Spleen (tissue), 11 donors: Measurements from ENCODE around the gene ATP6V1B1. TPM values are rescaled to one million over a fixed set of nuclear protein-coding genes. Genes with fewer than 3 reads are reported as not detected.

Source experiments
- DNase-seq: peaks from one replicate; pipeline ENCODE4 v3.0.0-alpha.2; 2020
- H3K27ac ChIP-seq, 8 donors: fragments of 200-600 bp; sonication (generic) in 7 of 8; 1 replicate in 4 of 8; 2 replicates in 4 of 8; pipeline versions ENCODE4 v1.5.0 to v1.8.0; 2016 to 2021; ENCODE audit warnings: inconsistent platforms in 4 of 8, mild to moderate bottlenecking in 4 of 8, moderate library complexity in 1 of 8
- H3K27me3 ChIP-seq, 7 donors: fragments of 200-600 bp; sonication (generic) in 6 of 7; replicated peaks in 1 of 7; 1 replicate in 4 of 7; 2 replicates in 3 of 7; pipeline versions ENCODE4 v1.5.0 to v1.8.0; 2016 to 2021; ENCODE audit warnings: inconsistent platforms in 3 of 7, mild to moderate bottlenecking in 1 of 7
- H3K36me3 ChIP-seq, 6 donors: fragments of 200-600 bp; sonication (generic) in 5 of 6; 1 replicate in 4 of 6; 2 replicates in 2 of 6; pipeline versions ENCODE4 v1.5.0 to v1.8.0; 2016 to 2021; ENCODE audit warnings: inconsistent platforms in 2 of 6
- H3K4me1 ChIP-seq, 6 donors: fragments of 200-600 bp; sonication (generic) in 5 of 6; 1 replicate in 3 of 6; 2 replicates in 3 of 6; pipeline versions ENCODE4 v1.5.0 to v1.8.0; 2016 to 2021; ENCODE audit warnings: inconsistent platforms in 3 of 6
- H3K4me3 ChIP-seq, 8 donors: fragments of 200-600 bp; sonication (generic) in 7 of 8; 1 replicate in 4 of 8; 2 replicates in 4 of 8; pipeline versions ENCODE4 v1.5.0 to v1.8.0; 2016 to 2021; ENCODE audit warnings: inconsistent platforms in 4 of 8, mild to moderate bottlenecking in 4 of 8, moderate library complexity in 2 of 8
- H3K9me3 ChIP-seq, 8 donors: fragments of 200-600 bp; sonication (generic) in 7 of 8; 1 replicate in 4 of 8; 2 replicates in 4 of 8; pipeline versions ENCODE4 v1.5.0 to v1.8.0; 2016 to 2021; ENCODE audit warnings: inconsistent platforms in 4 of 8
- CTCF ChIP-seq, 11 experiments: fragments of 200-600 bp in 7 of 11; fragments of 450-650 bp in 4 of 11; sonication (generic) in 4 of 11; IDR thresholded peaks in 8 of 11; conservative IDR thresholded peaks in 3 of 11; 1 replicate in 7 of 11; 2 replicates in 4 of 11; pipeline versions ENCODE4 v1.4.0 to v1.8.0; 2016 to 2021; ENCODE audit warnings: antibody characterized with exemption in 11 of 11, inconsistent platforms in 4 of 11, mild to moderate bottlenecking in 1 of 11
- POLR2A ChIP-seq, 3 donors: fragments of 450-650 bp; IDR thresholded peaks; one replicate each; pipeline ENCODE4 v1.5.1; 2017; ENCODE audit warnings: antibody characterized with exemption in 3 of 3, mild to moderate bottlenecking in 1 of 3
- POLR2AphosphoS5 ChIP-seq, 3 donors: sonication (generic); formaldehyde crosslinking; IDR thresholded peaks; one replicate each; pipeline ENCODE4 v1.5.1; 2017; ENCODE audit warnings: antibody characterized with exemption in 3 of 3
- WGBS, 5 donors: extraction: QIAGEN DNeasy Blood & Tissue Kit in 3 of 5; methylation state at CpG; one replicate each; pipeline versions ENCODE4 v1.1.5 to v1.1.7; 2013 to 2018; 5-methylcytosine and 5-hydroxymethylcytosine counted together
- intact Hi-C: fragments of 100-400 bp; cut with DNase I; formaldehyde crosslinking; loops from one replicate; pipeline ENCODE4 v1.15.0; 2023; ENCODE audit warnings: low total_unique reads
- polyA plus RNA-seq, 3 donors: library from polyadenylated mRNA; stranded (reverse); fragments of 200-250 nt; gene quantifications; one replicate each; pipeline ENCODE4 v1.2.1, GENCODE V29; 2013
- total RNA-seq, 7 donors: library from RNA; depleted of rRNA in 3 of 7; stranded (reverse); fragments of >200 nt in 3 of 7; fragmentation: NEBNext Ultra II Directional in 4 of 7; extraction: Animal tissue kit (Norgen Biotek cat#: 25700) in 4 of 7; gene quantifications; one replicate each; pipeline versions ENCODE4 v1.1.0 to v1.2.1, GENCODE V29; 2016 to 2021
- donor health status: healthy with polysubstance abuse.
- donor health status: DM: no; HTN: no; CAD: no; lungs with moderate emphysema.
- donor health status: DM: no; HTN: no; CAD: no.
- donor health status: Bipolar disorder and iron deficiency.
- donor health status: healthy.
- donor health status: DM: no; HTN: no; CAD: no.
- donor health status: DM: yes; HTN: yes; CAD: no.

Gene ATP6V1B1
- total and polyA plus RNA-seq, 10 donors, result 0.06 to 0.11 TPM; not detected in 8

GRCh38 chr2:70905443-70906421, 30.0 kb upstream of the ATP6V1B1 start:
- DNase-seq, result no peak
- intact Hi-C loops, result no loop called here
- H3K27ac ChIP-seq, result no peak overlapping the region
- no peak overlapping the region for H3K4me3 ChIP-seq
- TF ChIP-seq POLR2A (IDR thresholded peaks at IDR 0.05), result no peak
- TF ChIP-seq CTCF (IDR thresholded peaks at IDR 0.05 in 8 of 11, conservative IDR thresholded peaks at IDR 0.05 in 3 of 11), result no peak
- no peak for TF ChIP-seq POLR2AphosphoS5 (IDR thresholded peaks at IDR 0.05)
- peaks cover 10 to 41% (median 25%) of the 10 kb centered on the region in 6 donors for H3K4me1 ChIP-seq
- H3K9me3 ChIP-seq, result no peaks in the 10 kb centered on the region
- no peaks in the 10 kb centered on the region for H3K36me3 ChIP-seq
- 24 to 42% (median 33%) methylated on average over 18 of the region's 18 CpGs for WGBS, 5 donors
- peaks cover 12 to 100% (median 98%) of the 10 kb centered on the region in 7 donors for H3K27me3 ChIP-seq

GRCh38 chr2:70906439-70907005, 29.2 kb upstream of the ATP6V1B1 start:
- Histone ChIP-seq H3K4me1 (peaks cover 2 to 33% (median 17%) of the 10 kb centered on the region in 6 donors), H3K27me3 (peaks cover 12 to 100% (median 98%) of the 10 kb centered on the region in 7 donors), H3K36me3 (no peaks in the 10 kb centered on the region), H3K27ac (no peak overlapping the region), H3K4me3 (peak overlapping the region in 1 of 8 donors; percentile 41), H3K9me3 (no peaks in the 10 kb centered on the region)
- DNase-seq, result no peak
- TF ChIP-seq CTCF (IDR thresholded peaks at IDR 0.05 in 8 of 11, conservative IDR thresholded peaks at IDR 0.05 in 3 of 11) (no peak), POLR2A (IDR thresholded peaks at IDR 0.05) (peak in 1 of 3 donors; percentile 18)
- WGBS, 5 donors, result 13 to 31% (median 19%) methylated on average over 16 of the region's 16 CpGs
- intact Hi-C loops, result no loop called here

- intact Hi-C loops, result no loop called here
- Histone ChIP-seq H3K4me3 (peak overlapping the region in 3 of 8 donors; percentile 12 to 41 (median 15)), H3K27ac (no peak overlapping the region), H3K36me3 (no peaks in the 10 kb centered on the region), H3K4me1 (peaks cover 0 to 28% (median 14%) of the 10 kb centered on the region in 6 donors), H3K27me3 (peaks cover 12 to 100% (median 98%) of the 10 kb centered on the region in 7 donors), H3K9me3 (no peaks in the 10 kb centered on the region)
- TF ChIP-seq CTCF (IDR thresholded peaks at IDR 0.05 in 8 of 11, conservative IDR thresholded peaks at IDR 0.05 in 3 of 11), result no peak
- peak in 1 of 3 donors; percentile 52 for TF ChIP-seq POLR2AphosphoS5 (IDR thresholded peaks at IDR 0.05)
- WGBS, 5 donors, result 6 to 16% (median 6%) methylated on average over 36 to 40 of the region's 40 CpGs
- no peak for DNase-seq
Measured at GRCh38 chr2:70907130-70908057, 28.3 kb upstream of the ATP6V1B1 start.
